GM21381 (cell line): Measurements from ENCODE around the gene IL36A.

ENCODE experiments used
- ATAC-seq: cut with Tn5 transposase; IDR thresholded peaks from one replicate; pipeline ENCODE4 v1.9.1; 2021; ENCODE audit warnings: mild to moderate bottlenecking, moderate library complexity; ENCODE audit not compliant: unreplicated experiment

IL36A gene

GRCh38 chr2:113046465-113046864 is 41.2 kb downstream of the IL36A start:
- no peak for ATAC-seq

- ATAC-seq, result no peak
Measured at GRCh38 chr2:113050921-113051895, 45.9 kb downstream of the IL36A start.

- ATAC-seq, result no peak
Measured at GRCh38 chr2:113052396-113052917, 47.2 kb downstream of the IL36A start, which contains the start of gene IL36B. Gene IL36B (minus strand): TSS chr2:113052867.

- ATAC-seq, result no peak
Measured at GRCh38 chr2:113053666-113054065, 48.4 kb downstream of the IL36A start.

GRCh38 chr2:113054066-113054465 is 48.8 kb downstream of the IL36A start:
- no peak for ATAC-seq

GRCh38 chr2:113056521-113056920 is 51.3 kb downstream of the IL36A start:
- ATAC-seq, result no peak

- ATAC-seq, result no peak
Measured at GRCh38 chr2:113057117-113057516, 51.9 kb downstream of the IL36A start.
